DMS 273 treated with DMSO at 0.1 percent for 48 hours (cell line): Measurements from ENCODE around the gene WNK1.
A peak's percentile ranks its signal among the peaks of the same experiment; 100 is the strongest.
"Not testable (repeated sequence)": the region's sequence is repeated elsewhere in the genome, so short reads cannot be mapped to it uniquely, and the experiment has no call there.

Experiments used
- DNase-seq: peaks from one replicate; lab custom pipeline; 2025; lab: John Stamatoyannopoulos, UW

Gene WNK1

GRCh38 chr12:751999-752694, at the start of gene WNK1:
Gene WNK1 (plus strand): TSS chr12:752579. CDS start chr12:753566, 987 bp downstream.
- peak; percentile 96 for DNase-seq

- no peak for DNase-seq
Measured at GRCh38 chr12:704516-705242, 47.7 kb upstream of the WNK1 start.

DNA sequence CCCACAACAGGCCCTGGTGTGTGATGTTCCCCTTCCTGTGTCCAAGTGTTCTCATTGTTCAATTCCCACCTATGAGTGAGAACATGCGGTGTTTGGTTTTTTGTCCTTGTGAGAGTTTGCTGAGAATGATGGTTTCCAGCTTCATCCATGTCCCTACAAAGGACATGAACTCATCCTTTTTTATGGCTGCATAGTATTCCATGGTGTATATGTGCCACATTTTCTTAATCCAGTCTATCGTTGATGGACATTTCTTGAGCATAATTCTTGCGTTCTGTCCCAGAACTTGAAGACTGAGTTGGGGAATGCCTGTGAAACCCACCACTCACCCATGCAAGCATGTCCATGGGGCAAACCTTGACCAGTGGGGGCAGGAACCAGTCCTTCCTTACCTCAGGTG, 44.3 kb upstream of the WNK1 start:
- not testable (repeated sequence) for DNase-seq

DNA sequence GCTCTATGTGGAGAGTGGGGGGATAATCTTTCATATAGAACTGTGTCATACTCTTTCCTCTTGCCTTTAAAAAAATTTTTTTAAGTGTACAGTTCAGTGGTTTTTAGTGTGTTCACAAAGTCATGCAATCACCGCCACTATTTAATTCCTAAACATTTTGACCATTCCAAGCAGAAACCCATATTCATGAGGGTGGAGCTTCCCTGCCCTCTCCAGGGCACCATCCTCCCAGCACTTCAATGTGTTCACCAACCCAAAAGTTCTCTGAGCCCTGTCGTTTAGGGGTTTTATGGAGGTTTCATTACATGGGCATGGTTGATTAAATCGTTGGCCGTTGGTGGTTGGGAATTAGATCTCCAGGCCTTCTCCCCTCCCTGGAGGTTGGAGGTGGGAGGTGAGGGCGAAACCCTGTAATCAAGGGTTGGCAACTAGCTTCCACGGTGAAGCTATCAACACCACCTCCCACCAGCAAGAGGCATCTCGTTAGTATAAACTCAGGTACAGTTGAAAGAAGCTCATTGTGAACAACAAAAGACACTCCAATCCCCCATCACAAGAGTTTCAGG, 42.8 kb upstream of the WNK1 start:
- DNase-seq, result no peak

- no peak for DNase-seq
Measured at GRCh38 chr12:712172-712863, 40.1 kb upstream of the WNK1 start.

DNA sequence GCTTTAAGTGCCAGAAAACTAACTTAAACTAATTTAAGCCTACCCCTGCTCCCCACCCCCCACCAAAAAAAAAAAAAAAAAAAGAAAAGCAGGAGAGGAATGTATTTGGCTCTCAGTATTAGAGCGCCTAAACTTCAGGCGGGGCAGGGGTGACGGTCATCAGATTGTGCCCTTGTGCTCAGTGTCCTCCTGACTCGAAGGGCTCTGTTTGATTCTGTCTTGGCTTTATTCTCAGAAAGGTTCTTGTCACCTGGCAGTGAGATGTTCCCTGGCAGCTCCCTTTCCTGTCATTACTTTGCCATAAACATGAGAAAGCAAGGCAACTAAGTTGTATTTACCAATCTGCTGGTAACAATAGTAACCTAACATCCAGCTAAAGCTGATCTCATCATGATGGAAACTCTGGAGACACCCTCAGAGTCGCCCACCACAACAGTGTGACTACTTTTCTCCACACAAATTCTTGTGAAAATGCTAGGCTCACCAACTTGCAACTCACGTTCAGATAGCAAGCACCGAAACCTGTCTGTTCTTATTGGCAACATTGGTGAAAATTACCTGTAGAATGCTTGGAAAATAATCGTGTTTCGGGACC, 39.0 kb upstream of the WNK1 start:
- DNase-seq, result no peak

GRCh38 chr12:716506-716905, 35.9 kb upstream of the WNK1 start:
- DNase-seq, result no peak

- no peak for DNase-seq
Measured at GRCh38 chr12:718756-719102, 33.6 kb upstream of the WNK1 start.

- no peak for DNase-seq
Measured at GRCh38 chr12:720231-720941, 32.0 kb upstream of the WNK1 start.

GRCh38 chr12:724194-724855, 28.1 kb upstream of the WNK1 start:
- no peak for DNase-seq

GRCh38 chr12:725076-725475, 27.3 kb upstream of the WNK1 start:
- no peak for DNase-seq

GRCh38 chr12:726281-727140, 25.9 kb upstream of the WNK1 start:
- no peak for DNase-seq

DNA sequence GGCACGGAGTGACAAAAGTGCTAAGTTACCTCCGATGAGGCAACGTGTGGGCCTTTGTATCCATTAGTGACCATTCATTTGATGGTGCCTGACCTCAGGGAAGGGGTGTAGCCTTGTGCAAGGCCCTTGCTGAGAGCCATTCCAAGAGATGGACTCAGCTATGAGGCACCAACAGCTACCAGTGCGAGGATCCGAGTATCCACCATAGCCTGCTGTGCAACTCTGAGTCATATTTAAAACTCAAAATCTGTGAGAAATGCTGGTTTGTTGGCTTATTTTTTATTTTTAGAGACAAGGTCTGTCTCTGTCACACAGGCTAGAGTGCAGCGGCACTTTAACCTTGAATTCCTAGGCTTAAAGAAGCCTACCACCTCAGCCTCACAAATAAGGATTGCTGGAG, 25.1 kb upstream of the WNK1 start:
- no peak for DNase-seq

DNA sequence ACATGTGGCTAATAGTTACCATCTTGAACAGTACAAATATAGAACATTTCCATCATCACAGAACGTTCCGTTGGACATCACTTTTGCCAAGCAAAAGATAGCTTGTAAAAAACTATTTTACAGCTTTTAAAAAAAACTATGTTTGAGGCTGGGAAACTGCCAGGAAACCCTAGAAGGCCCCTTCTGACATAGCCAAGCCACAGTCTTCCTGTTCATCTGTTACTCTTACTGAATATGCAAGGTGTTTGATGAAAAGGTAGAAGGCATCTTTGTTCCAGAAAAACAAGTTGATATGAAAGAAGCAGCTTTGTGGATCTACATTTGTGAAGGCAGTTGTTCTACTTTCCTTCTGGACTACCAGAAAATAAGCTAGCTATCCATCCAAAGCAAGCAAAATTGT, 23.6 kb upstream of the WNK1 start:
- no peak for DNase-seq

GRCh38 chr12:729221-729620, 23.2 kb upstream of the WNK1 start:
- no peak for DNase-seq

DNA sequence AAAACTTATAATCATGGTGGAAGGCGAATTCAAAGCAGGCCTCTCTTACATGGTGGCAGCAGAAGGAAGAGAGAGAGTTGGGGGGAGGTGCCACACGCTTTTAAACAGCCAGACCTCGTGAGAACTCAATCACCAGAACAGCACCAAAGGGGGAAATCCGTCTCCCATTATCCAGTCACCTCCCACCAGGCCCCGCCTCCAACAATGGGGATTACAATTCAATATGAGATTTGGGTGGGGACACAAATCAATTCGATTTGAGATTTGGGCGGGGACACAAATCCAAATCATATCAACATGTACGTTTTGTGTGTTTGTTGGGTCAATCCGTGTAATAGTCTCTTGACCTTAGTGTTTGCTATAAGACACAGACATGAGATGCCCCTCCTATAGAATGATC, 21.8 kb upstream of the WNK1 start:
- DNase-seq, result no peak

GRCh38 chr12:737122-737739, 15.1 kb upstream of the WNK1 start:
- DNase-seq, result no peak

DNA sequence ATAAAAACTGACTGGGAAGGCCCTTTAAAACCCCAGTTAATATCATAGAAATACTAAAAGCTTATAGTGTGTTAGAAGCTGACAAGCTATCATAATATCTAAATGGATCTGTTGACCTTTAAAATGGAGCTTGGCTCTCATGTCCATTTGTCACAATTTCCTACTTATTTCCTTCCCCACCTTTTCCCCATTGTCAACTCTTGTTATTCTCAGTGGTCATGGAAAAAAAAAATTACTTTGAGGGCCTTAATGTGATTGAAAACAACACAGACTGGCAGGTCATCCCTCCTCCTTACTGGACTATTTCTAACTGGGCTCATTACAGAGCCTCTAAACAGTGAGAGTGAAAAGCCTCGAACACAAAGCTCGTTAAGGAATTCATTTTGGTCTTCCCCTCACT, 13.7 kb upstream of the WNK1 start:
- no peak for DNase-seq

GRCh38 chr12:739349-739748, 13.0 kb upstream of the WNK1 start:
- no peak for DNase-seq

- DNase-seq, result no peak
Measured at GRCh38 chr12:740921-741320, 11.5 kb upstream of the WNK1 start.
